Breast epithelium (tissue), 4 donors: Measurements from ENCODE around the gene LY9. TPM values are rescaled to one million over a fixed set of nuclear protein-coding genes. Genes with fewer than 3 reads are reported as not detected.

Source experiments
- DNase-seq, 2 donors: peaks; one replicate each; pipeline ENCODE4 v3.0.0-alpha.2; 2019; ENCODE audit warnings: low spot score in 2 of 2
- H3K27ac ChIP-seq, 2 donors: fragments of 200-600 bp; sonication (generic) in 1 of 2; one replicate each; pipeline ENCODE4 v1.5.1; 2016 to 2019; ENCODE audit warnings: mild to moderate bottlenecking in 1 of 2
- H3K27me3 ChIP-seq, 2 donors: fragments of 200-600 bp; sonication (generic) in 1 of 2; one replicate each; pipeline versions ENCODE4 v1.5.1 to v1.6.0; 2017 to 2019; ENCODE audit warnings: control low read depth in 1 of 2, mild to moderate bottlenecking in 1 of 2
- H3K36me3 ChIP-seq: fragments of 200-600 bp; one replicate; pipeline ENCODE4 v1.5.1; 2019
- H3K4me1 ChIP-seq, 2 donors: fragments of 200-600 bp; sonication (generic); one replicate each; pipeline ENCODE4 v1.5.1; 2016 to 2019; ENCODE audit warnings: control low read depth in 1 of 2
- H3K4me3 ChIP-seq, 3 donors: fragments of 200-600 bp; sonication (generic); 1 replicate in 2 of 3; 2 replicates in 1 of 3; pipeline ENCODE4 v1.5.1; 2016 to 2019; ENCODE audit warnings: mild to moderate bottlenecking in 3 of 3, moderate library complexity in 2 of 3
- H3K9me3 ChIP-seq, 2 donors: fragments of 200-600 bp; sonication (generic) in 1 of 2; one replicate each; pipeline ENCODE4 v1.5.1; 2016 to 2019; ENCODE audit warnings: control low read depth in 1 of 2
- POLR2A ChIP-seq: fragments of 450-650 bp; IDR thresholded peaks from one replicate; pipeline ENCODE4 v1.6.1; 2016; ENCODE audit warnings: antibody characterized with exemption, mild to moderate bottlenecking, moderate library complexity
- POLR2AphosphoS5 ChIP-seq, 3 donors: sonication (generic); formaldehyde crosslinking; IDR thresholded peaks; one replicate each; pipeline ENCODE4 v1.6.1; 2017; ENCODE audit warnings: antibody characterized with exemption in 3 of 3
- intact Hi-C: fragments of 100-400 bp; cut with DNase I; formaldehyde crosslinking; loops from one replicate; pipeline ENCODE4 v1.15.1; 2023; ENCODE audit warnings: low total_unique reads
- total RNA-seq, 3 donors: library from RNA; depleted of rRNA; stranded (reverse); fragments of >200 nt; gene quantifications; one replicate each; pipeline ENCODE4 v1.1.0, GENCODE V29; 2016
- TF ChIP-seq, protein P1 (sequence below), 3 donors: fragments of 450-650 bp; IDR thresholded peaks; one replicate each; pipeline ENCODE4 v1.5.1; 2016 to 2017; ENCODE audit warnings: antibody characterized with exemption in 3 of 3, mild to moderate bottlenecking in 3 of 3, moderate library complexity in 3 of 3

Gene LY9
- total RNA-seq, 3 donors from 2014 or later: 1.1 to 5.9 (median 5.6) TPM

DNA sequence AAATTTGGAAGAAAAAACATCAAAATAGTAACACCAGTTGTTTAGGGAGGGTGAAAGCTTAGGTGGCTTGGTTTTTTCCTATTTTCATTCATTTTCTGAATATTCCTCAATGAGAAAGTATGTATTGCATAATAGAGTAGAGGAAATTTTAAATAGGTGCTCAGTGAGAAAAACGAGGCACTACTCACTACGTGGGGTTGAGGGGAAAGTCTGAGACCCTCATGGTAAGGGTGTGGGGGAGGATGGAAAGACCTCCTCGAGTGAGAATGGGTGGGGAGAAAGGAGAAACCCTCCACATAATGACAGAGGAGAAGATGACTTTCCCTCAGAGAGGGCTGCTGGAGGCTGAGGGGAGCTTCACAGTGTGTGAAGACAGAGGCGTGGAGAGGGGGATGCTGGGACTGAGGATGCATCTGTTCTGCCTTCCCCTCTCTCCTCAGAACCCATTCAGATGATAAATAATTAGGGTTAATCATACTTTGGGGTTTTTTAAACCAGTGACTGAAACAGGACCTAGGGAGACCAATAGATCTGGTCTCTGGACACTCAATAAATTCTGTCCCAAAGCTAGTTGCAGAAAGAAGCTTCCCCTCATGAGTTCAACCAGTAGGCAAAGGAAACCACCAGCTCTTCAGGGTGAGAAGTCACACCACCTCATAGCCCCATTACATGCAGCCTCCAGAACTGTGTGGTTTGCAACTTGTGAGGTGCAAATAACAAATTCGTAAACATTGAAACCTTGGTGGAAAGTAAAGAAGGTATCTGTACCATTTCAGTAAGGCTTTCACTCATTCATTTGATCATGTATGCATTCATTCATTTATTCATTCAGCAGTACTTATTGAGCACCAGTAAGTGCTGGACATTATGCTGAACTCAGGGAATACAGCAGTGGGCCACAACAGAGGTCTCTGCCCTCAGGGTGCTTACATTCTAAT is 39.8 kb upstream of the LY9 start:
- TF ChIP-seq POLR2A (no peak), POLR2AphosphoS5 (IDR thresholded peaks at IDR 0.05) (no peak)
- TF ChIP-seq, protein P1, sequence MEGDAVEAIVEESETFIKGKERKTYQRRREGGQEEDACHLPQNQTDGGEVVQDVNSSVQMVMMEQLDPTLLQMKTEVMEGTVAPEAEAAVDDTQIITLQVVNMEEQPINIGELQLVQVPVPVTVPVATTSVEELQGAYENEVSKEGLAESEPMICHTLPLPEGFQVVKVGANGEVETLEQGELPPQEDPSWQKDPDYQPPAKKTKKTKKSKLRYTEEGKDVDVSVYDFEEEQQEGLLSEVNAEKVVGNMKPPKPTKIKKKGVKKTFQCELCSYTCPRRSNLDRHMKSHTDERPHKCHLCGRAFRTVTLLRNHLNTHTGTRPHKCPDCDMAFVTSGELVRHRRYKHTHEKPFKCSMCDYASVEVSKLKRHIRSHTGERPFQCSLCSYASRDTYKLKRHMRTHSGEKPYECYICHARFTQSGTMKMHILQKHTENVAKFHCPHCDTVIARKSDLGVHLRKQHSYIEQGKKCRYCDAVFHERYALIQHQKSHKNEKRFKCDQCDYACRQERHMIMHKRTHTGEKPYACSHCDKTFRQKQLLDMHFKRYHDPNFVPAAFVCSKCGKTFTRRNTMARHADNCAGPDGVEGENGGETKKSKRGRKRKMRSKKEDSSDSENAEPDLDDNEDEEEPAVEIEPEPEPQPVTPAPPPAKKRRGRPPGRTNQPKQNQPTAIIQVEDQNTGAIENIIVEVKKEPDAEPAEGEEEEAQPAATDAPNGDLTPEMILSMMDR (IDR thresholded peaks at IDR 0.05): no peak
- H3K27ac ChIP-seq: no peak overlapping the region
- H3K27me3 ChIP-seq: peaks cover 0 to under 1% of the 10 kb centered on the region in 2 donors
- no peaks in the 10 kb centered on the region for H3K36me3 ChIP-seq
- H3K4me3 ChIP-seq: no peak overlapping the region
- intact Hi-C loops: no loop called here
- H3K9me3 ChIP-seq: no peaks in the 10 kb centered on the region
- no peak for DNase-seq
- no peaks in the 10 kb centered on the region for H3K4me1 ChIP-seq

DNA sequence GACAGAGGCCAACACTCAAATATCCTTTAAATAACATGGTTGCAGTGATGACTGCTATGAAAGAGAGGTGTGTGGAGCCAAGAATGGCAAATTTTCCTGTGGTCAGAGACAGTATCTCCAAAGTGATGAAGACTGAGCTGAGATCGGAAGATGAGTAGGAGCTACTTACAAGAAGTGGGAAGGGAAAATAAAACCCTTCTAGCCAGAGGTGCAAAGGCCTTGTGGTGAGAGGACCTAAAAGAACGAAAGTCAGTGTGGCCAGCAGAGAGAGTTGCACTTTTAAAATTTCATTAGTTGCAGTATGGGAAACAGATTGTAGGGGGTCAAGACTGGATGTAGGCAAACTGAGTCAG is 39.1 kb upstream of the LY9 start:
- Histone ChIP-seq H3K4me1 (no peaks in the 10 kb centered on the region), H3K27me3 (no peaks in the 10 kb centered on the region), H3K27ac (no peak overlapping the region), H3K36me3 (no peaks in the 10 kb centered on the region), H3K4me3 (no peak overlapping the region), H3K9me3 (no peaks in the 10 kb centered on the region)
- intact Hi-C loops: no loop called here
- DNase-seq: no peak
- TF ChIP-seq POLR2A (no peak), POLR2AphosphoS5 (IDR thresholded peaks at IDR 0.05) (no peak)
- TF ChIP-seq, protein P1 (IDR thresholded peaks at IDR 0.05): no peak

GRCh38 chr1:160758521-160758920 is 37.5 kb upstream of the LY9 start:
- no peak for DNase-seq
- Histone ChIP-seq H3K9me3 (no peaks in the 10 kb centered on the region), H3K36me3 (no peaks in the 10 kb centered on the region), H3K27me3 (no peaks in the 10 kb centered on the region), H3K4me1 (no peaks in the 10 kb centered on the region), H3K27ac (no peak overlapping the region), H3K4me3 (no peak overlapping the region)
- intact Hi-C loops: no loop called here
- no peak for TF ChIP-seq POLR2AphosphoS5 (IDR thresholded peaks at IDR 0.05)
- no peak for TF ChIP-seq POLR2A
- TF ChIP-seq, protein P1 (IDR thresholded peaks at IDR 0.05): no peak

GRCh38 chr1:160759740-160760139 is 36.2 kb upstream of the LY9 start:
- H3K4me1 ChIP-seq: no peaks in the 10 kb centered on the region
- intact Hi-C loops: no loop called here
- no peak overlapping the region for H3K4me3 ChIP-seq
- H3K36me3 ChIP-seq: no peaks in the 10 kb centered on the region
- no peak overlapping the region for H3K27ac ChIP-seq
- H3K9me3 ChIP-seq: no peaks in the 10 kb centered on the region
- no peak for DNase-seq
- H3K27me3 ChIP-seq: no peaks in the 10 kb centered on the region
- no peak for TF ChIP-seq POLR2A
- no peak for TF ChIP-seq POLR2AphosphoS5 (IDR thresholded peaks at IDR 0.05)
- TF ChIP-seq, protein P1 (IDR thresholded peaks at IDR 0.05): no peak

- TF ChIP-seq POLR2A: no peak
- TF ChIP-seq POLR2AphosphoS5 (IDR thresholded peaks at IDR 0.05): no peak
- TF ChIP-seq, protein P1 (IDR thresholded peaks at IDR 0.05): no peak
- no peak for DNase-seq
- no peaks in the 10 kb centered on the region for H3K36me3 ChIP-seq
- no peaks in the 10 kb centered on the region for H3K4me1 ChIP-seq
- no peaks in the 10 kb centered on the region for H3K9me3 ChIP-seq
- intact Hi-C loops: no loop called here
- H3K27ac ChIP-seq: no peak overlapping the region
- no peak overlapping the region for H3K4me3 ChIP-seq
- no peaks in the 10 kb centered on the region for H3K27me3 ChIP-seq
These were observed 34.9 kb upstream of the LY9 start for GRCh38 chr1:160761046-160761445.
